Activated naive CD4-positive, alpha-beta T cell treated with anti-CD3 and anti-CD28 coated beads, Interleukin-2, amount 10 ng/mL, durations not matched to agents 7 days and 5 days (primary cell): ENCODE measurements around the gene BSN.
A peak's percentile ranks its signal among the peaks of the same experiment; 100 is the strongest.

Experiments
- CTCF ChIA-PET: fragments of 350-600 bp; sonication (Branson Sonifier 250); formaldehyde crosslinking; loops from one replicate; lab custom pipeline; 2021; ENCODE audit warnings: antibody characterized with exemption; lab: Charles Lee
- DNase-seq: peaks from one replicate; pipeline ENCODE4 v3.0.0-alpha.2; 2020
- H3K27ac Mint-ChIP-seq: one replicate; pipeline ENCODE4 v1.8.0; 2021; ENCODE audit warnings: mild to moderate bottlenecking, moderate library complexity, mixed read lengths
- H3K27me3 Mint-ChIP-seq: one replicate; pipeline ENCODE4 v1.8.0; 2021; ENCODE audit warnings: mild to moderate bottlenecking, mixed read lengths
- H3K36me3 Mint-ChIP-seq: one replicate; pipeline ENCODE4 v1.8.0; 2021; ENCODE audit warnings: mixed read lengths
- H3K4me1 Mint-ChIP-seq: one replicate; pipeline ENCODE4 v1.8.0; 2021; ENCODE audit warnings: mixed read lengths
- H3K4me3 Mint-ChIP-seq: one replicate; pipeline ENCODE4 v1.8.0; 2021; ENCODE audit warnings: mild to moderate bottlenecking, moderate library complexity, mixed read lengths
- H3K9me3 Mint-ChIP-seq: one replicate; pipeline ENCODE4 v1.8.0; 2021; ENCODE audit warnings: mixed read lengths

The BSN gene

GRCh38 chr3:49706456-49707112 lies 152.3 kb downstream of the BSN start:
- H3K36me3 Mint-ChIP-seq = peaks cover 13% of the 10 kb centered on the region
- no peak overlapping the region for H3K27ac Mint-ChIP-seq
- H3K9me3 Mint-ChIP-seq = no peaks in the 10 kb centered on the region
- peaks cover 6% of the 10 kb centered on the region for H3K4me1 Mint-ChIP-seq
- no peak for DNase-seq
- no peaks in the 10 kb centered on the region for H3K27me3 Mint-ChIP-seq
- no peak overlapping the region for H3K4me3 Mint-ChIP-seq
- CTCF ChIA-PET = no interaction called here

GRCh38 chr3:49707113-49707480 lies 152.8 kb downstream of the BSN start:
- Mint-ChIP-seq H3K27ac (no peak overlapping the region), H3K4me3 (no peak overlapping the region), H3K9me3 (no peaks in the 10 kb centered on the region), H3K4me1 (peaks cover 9% of the 10 kb centered on the region), H3K27me3 (no peaks in the 10 kb centered on the region), H3K36me3 (peaks cover 12% of the 10 kb centered on the region)
- CTCF ChIA-PET = no interaction called here
- no peak for DNase-seq

GRCh38 chr3:49709852-49710251 lies 155.6 kb downstream of the BSN start:
- CTCF ChIA-PET = no interaction called here
- DNase-seq = no peak
- Mint-ChIP-seq H3K36me3 (peaks cover 3% of the 10 kb centered on the region), H3K9me3 (no peaks in the 10 kb centered on the region), H3K4me3 (no peak overlapping the region), H3K27me3 (no peaks in the 10 kb centered on the region), H3K4me1 (peaks cover 25% of the 10 kb centered on the region), H3K27ac (no peak overlapping the region)

GRCh38 chr3:49711489-49711888 lies 157.2 kb downstream of the BSN start:
- H3K9me3 Mint-ChIP-seq = no peaks in the 10 kb centered on the region
- H3K36me3 Mint-ChIP-seq = peaks cover 3% of the 10 kb centered on the region
- CTCF ChIA-PET = interaction anchor here (1.3 to 1.5 kb wide), 3 partner anchors 8 to 126 kb away, joined by 3 to 8 read pairs (median 4); partner anchors contain the start of gene AMIGO3
- peak overlapping the region; percentile 16 for H3K27ac Mint-ChIP-seq
- H3K27me3 Mint-ChIP-seq = no peaks in the 10 kb centered on the region
- H3K4me3 Mint-ChIP-seq = no peak overlapping the region
- no peak for DNase-seq
- peaks cover 25% of the 10 kb centered on the region for H3K4me1 Mint-ChIP-seq

GRCh38 chr3:49712166-49712565 lies 157.9 kb downstream of the BSN start:
- H3K4me3 Mint-ChIP-seq = no peak overlapping the region
- no peak for DNase-seq
- peak overlapping the region; percentile 52 for H3K27ac Mint-ChIP-seq
- H3K36me3 Mint-ChIP-seq = peaks cover 3% of the 10 kb centered on the region
- peaks cover 25% of the 10 kb centered on the region for H3K4me1 Mint-ChIP-seq
- CTCF ChIA-PET = interaction anchor here (0.5 to 1.5 kb wide), 4 partner anchors 7 to 175 kb away, joined by 3 to 8 read pairs (median 4); partner anchors contain the start of gene AMIGO3
- H3K27me3 Mint-ChIP-seq = no peaks in the 10 kb centered on the region
- no peaks in the 10 kb centered on the region for H3K9me3 Mint-ChIP-seq

- Mint-ChIP-seq H3K4me1 (peaks cover 27% of the 10 kb centered on the region), H3K27ac (peak overlapping the region; percentile 52), H3K27me3 (no peaks in the 10 kb centered on the region), H3K36me3 (peaks cover under 1% of the 10 kb centered on the region), H3K9me3 (no peaks in the 10 kb centered on the region), H3K4me3 (no peak overlapping the region)
- CTCF ChIA-PET = interaction anchor here (0.5 to 1.4 kb wide), 3 partner anchors 11 to 175 kb away, joined by 3 to 8 read pairs (median 3); no protein-coding TSS in a partner anchor
- DNase-seq = peak; percentile 38
Measured at GRCh38 chr3:49712631-49713317, 158.5 kb downstream of the BSN start.

GRCh38 chr3:49713336-49714105 lies 159.2 kb downstream of the BSN start:
- no peak for DNase-seq
- Mint-ChIP-seq H3K4me1 (peaks cover 29% of the 10 kb centered on the region), H3K9me3 (no peaks in the 10 kb centered on the region), H3K27ac (no peak overlapping the region), H3K36me3 (no peaks in the 10 kb centered on the region), H3K27me3 (peaks cover under 1% of the 10 kb centered on the region), H3K4me3 (no peak overlapping the region)
- CTCF ChIA-PET = no interaction called here

- DNase-seq = no peak
- peaks cover 8% of the 10 kb centered on the region for H3K27me3 Mint-ChIP-seq
- H3K36me3 Mint-ChIP-seq = peaks cover 2% of the 10 kb centered on the region
- peak overlapping the region; percentile 61 for H3K27ac Mint-ChIP-seq
- H3K9me3 Mint-ChIP-seq = no peaks in the 10 kb centered on the region
- CTCF ChIA-PET = interaction anchor here (1.0 to 1.1 kb wide), 2 partner anchors 124 to 175 kb away, joined by 4 read pairs; no protein-coding TSS in a partner anchor
- peaks cover 43% of the 10 kb centered on the region for H3K4me1 Mint-ChIP-seq
- no peak overlapping the region for H3K4me3 Mint-ChIP-seq
Measured at GRCh38 chr3:49714728-49715550, 160.7 kb downstream of the BSN start.

- Mint-ChIP-seq H3K27ac (no peak overlapping the region), H3K27me3 (peaks cover 8% of the 10 kb centered on the region), H3K4me1 (peaks cover 50% of the 10 kb centered on the region), H3K9me3 (no peaks in the 10 kb centered on the region), H3K36me3 (peaks cover 4% of the 10 kb centered on the region), H3K4me3 (no peak overlapping the region)
- DNase-seq = no peak
- CTCF ChIA-PET = no interaction called here
Measured at GRCh38 chr3:49715611-49716121, 161.4 kb downstream of the BSN start.

GRCh38 chr3:49716169-49716568 lies 161.9 kb downstream of the BSN start:
- DNase-seq = no peak
- Mint-ChIP-seq H3K4me3 (no peak overlapping the region), H3K27me3 (peaks cover 8% of the 10 kb centered on the region), H3K4me1 (peaks cover 53% of the 10 kb centered on the region), H3K9me3 (no peaks in the 10 kb centered on the region), H3K27ac (no peak overlapping the region), H3K36me3 (peaks cover 9% of the 10 kb centered on the region)
- CTCF ChIA-PET = no interaction called here

- H3K27me3 Mint-ChIP-seq = peaks cover 8% of the 10 kb centered on the region
- H3K4me1 Mint-ChIP-seq = peaks cover 47% of the 10 kb centered on the region
- peaks cover 12% of the 10 kb centered on the region for H3K36me3 Mint-ChIP-seq
- CTCF ChIA-PET = interaction anchor here (0.6 to 1.5 kb wide), 2 partner anchors 74 to 128 kb away, joined by 4 read pairs; no protein-coding TSS in a partner anchor
- DNase-seq = no peak
- no peaks in the 10 kb centered on the region for H3K9me3 Mint-ChIP-seq
- no peak overlapping the region for H3K4me3 Mint-ChIP-seq
- H3K27ac Mint-ChIP-seq = no peak overlapping the region
Measured at GRCh38 chr3:49716691-49717210, 162.5 kb downstream of the BSN start.

GRCh38 chr3:49717211-49717958 lies 163.1 kb downstream of the BSN start:
- no peak for DNase-seq
- Mint-ChIP-seq H3K36me3 (peaks cover 15% of the 10 kb centered on the region), H3K4me3 (peak overlapping the region; percentile 12), H3K9me3 (no peaks in the 10 kb centered on the region), H3K27me3 (peaks cover 8% of the 10 kb centered on the region), H3K27ac (no peak overlapping the region), H3K4me1 (peaks cover 45% of the 10 kb centered on the region)
- CTCF ChIA-PET = interaction anchor here (1.5 to 2.0 kb wide), 2 partner anchors 121 to 127 kb away, joined by 4 to 9 read pairs; no protein-coding TSS in a partner anchor
